Neural cell (in vitro differentiated cells): ENCODE data around the gene GNL3.

Experiments used
- CTCF ChIP-seq: fragments of 450-650 bp; IDR thresholded peaks from 2 replicates; pipeline ENCODE4 v1.5.1; 2014; ENCODE audit warnings: antibody characterized with exemption, mild to moderate bottlenecking, moderate library complexity; ENCODE audit not compliant: poor library complexity, severe bottlenecking
- EZH2 ChIP-seq: fragments of 200-600, 300-800 bp; shearing (Covaris generic), sonication (generic); IDR thresholded peaks from 2 replicates; pipeline ENCODE4 v1.6.1; 2014; ENCODE audit warnings: antibody characterized with exemption, low read length, borderline replicate concordance, mild to moderate bottlenecking; ENCODE audit not compliant: insufficient read depth, poor library complexity, severe bottlenecking
- MXI1 ChIP-seq: fragments of 450-650 bp; conservative IDR thresholded peaks from 2 replicates; pipeline ENCODE4 v1.6.1; 2014; ENCODE audit warnings: antibody characterized with exemption, mild to moderate bottlenecking; ENCODE audit not compliant: poor library complexity, severe bottlenecking
- RAD21 ChIP-seq: fragments of 450-650 bp; conservative IDR thresholded peaks from 2 replicates; pipeline ENCODE4 v1.6.1; 2014; ENCODE audit warnings: antibody characterized with exemption, mild to moderate bottlenecking, moderate library complexity
- REST ChIP-seq: IDR thresholded peaks from 2 replicates; pipeline ENCODE4 v1.6.1; 2012; ENCODE audit warnings: borderline replicate concordance
- TAF1 ChIP-seq: IDR thresholded peaks from 2 replicates; pipeline ENCODE4 v1.6.1; 2012; ENCODE audit warnings: low read depth

- TF ChIP-seq CTCF (no peak), EZH2 (no peak), REST (no peak), MXI1 (no peak), RAD21 (no peak), TAF1 (no peak)
Measured at GRCh38 chr3:52721730-52722008, 35.8 kb downstream of the GNL3 start.
